Measurements from ENCODE around the gene VWA5B1. TPM values are rescaled to one million over a fixed set of nuclear protein-coding genes. Genes with fewer than 3 reads are reported as not detected.

VWA5B1 gene
- total and polyA plus RNA-seq, 2 donors (not counting 3 experiments of a cell fraction or from before 2014, with no cell fraction given): not detected

- DNase-seq (ENCODE audit: low read depth, low spot score): no peak
- dilution Hi-C loops (cut with MboI; ENCODE audit: extremely low pct_ligation_motif_present, low sequenced_read_pairs) (no loop called here), intact Hi-C loops (cut with micrococcal nuclease) (no loop called here)
- Histone ChIP-seq H3K9me3 (replicated peaks; ENCODE audit: control insufficient read depth, insufficient read depth, low read length) (no peaks in the 10 kb centered on the region), H3K27me3 (ENCODE audit: control insufficient read depth in 2 of 2, insufficient read depth in 2 of 2, low read length in 2 of 2) (no peaks in the 10 kb centered on the region), H3K9me1 (replicated peaks; ENCODE audit: control insufficient read depth, extremely low read depth, insufficient read depth, low read length) (no peaks in the 10 kb centered on the region), H4K20me1 (replicated peaks; ENCODE audit: control insufficient read depth, extremely low read depth, insufficient read depth, low read length) (no peaks in the 10 kb centered on the region), H3K4me2 (ENCODE audit: insufficient read depth, low read length) (no peak overlapping the region), H3K79me2 (ENCODE audit: control insufficient read depth, insufficient read depth, low read length) (no peaks in the 10 kb centered on the region), H3K27ac (ENCODE audit: insufficient read depth, low read depth, low read length) (no peak overlapping the region), H3K4me1 (ENCODE audit: control insufficient read depth, extremely low read depth, insufficient read depth, low read length) (no peaks in the 10 kb centered on the region), H3K9ac (replicated peaks; ENCODE audit: extremely low read depth, insufficient read depth, low read length) (no peak overlapping the region), H3K4me3 (replicated peaks in 1 of 3; ENCODE audit: insufficient read depth in 1 of 3, low read depth in 1 of 3, low read length in 3 of 3) (no peak overlapping the region), H3K36me3 (ENCODE audit: control insufficient read depth in 2 of 2, extremely low read depth in 1 of 2, insufficient read depth in 2 of 2, low read length in 2 of 2) (no peaks in the 10 kb centered on the region), H2AFZ (ENCODE audit: low read depth, low read length) (no peak overlapping the region)
- POLR2A ChIA-PET: no interaction called here
- TF ChIP-seq GATA2 (IDR thresholded peaks at IDR 0.05; ENCODE audit: insufficient read depth, insufficient read length, low read depth, low read length) (no peak), FOS (IDR thresholded peaks at IDR 0.05; ENCODE audit: borderline replicate concordance, insufficient read depth, low read length) (no peak), JUN (IDR thresholded peaks at IDR 0.05; ENCODE audit: borderline replicate concordance, insufficient read depth, insufficient read length, low read depth) (no peak), MYC (IDR thresholded peaks at IDR 0.05; ENCODE audit: low read depth, low read length) (no peak), EZH2 (IDR thresholded peaks at IDR 0.05; ENCODE audit: borderline replicate concordance, low read depth, low read length, severe bottlenecking) (no peak), POLR2AphosphoS5 (IDR thresholded peaks at IDR 0.05; ENCODE audit: insufficient read depth, low read depth, low read length) (no peak), POLR2A (IDR thresholded peaks at IDR 0.05; ENCODE audit: low read depth, low read length) (no peak)
- TF ChIP-seq, protein P1, sequence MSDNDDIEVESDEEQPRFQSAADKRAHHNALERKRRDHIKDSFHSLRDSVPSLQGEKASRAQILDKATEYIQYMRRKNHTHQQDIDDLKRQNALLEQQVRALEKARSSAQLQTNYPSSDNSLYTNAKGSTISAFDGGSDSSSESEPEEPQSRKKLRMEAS (IDR thresholded peaks at IDR 0.05; ENCODE audit: insufficient read depth, insufficient read length): no peak
- TF ChIP-seq, protein P2, sequence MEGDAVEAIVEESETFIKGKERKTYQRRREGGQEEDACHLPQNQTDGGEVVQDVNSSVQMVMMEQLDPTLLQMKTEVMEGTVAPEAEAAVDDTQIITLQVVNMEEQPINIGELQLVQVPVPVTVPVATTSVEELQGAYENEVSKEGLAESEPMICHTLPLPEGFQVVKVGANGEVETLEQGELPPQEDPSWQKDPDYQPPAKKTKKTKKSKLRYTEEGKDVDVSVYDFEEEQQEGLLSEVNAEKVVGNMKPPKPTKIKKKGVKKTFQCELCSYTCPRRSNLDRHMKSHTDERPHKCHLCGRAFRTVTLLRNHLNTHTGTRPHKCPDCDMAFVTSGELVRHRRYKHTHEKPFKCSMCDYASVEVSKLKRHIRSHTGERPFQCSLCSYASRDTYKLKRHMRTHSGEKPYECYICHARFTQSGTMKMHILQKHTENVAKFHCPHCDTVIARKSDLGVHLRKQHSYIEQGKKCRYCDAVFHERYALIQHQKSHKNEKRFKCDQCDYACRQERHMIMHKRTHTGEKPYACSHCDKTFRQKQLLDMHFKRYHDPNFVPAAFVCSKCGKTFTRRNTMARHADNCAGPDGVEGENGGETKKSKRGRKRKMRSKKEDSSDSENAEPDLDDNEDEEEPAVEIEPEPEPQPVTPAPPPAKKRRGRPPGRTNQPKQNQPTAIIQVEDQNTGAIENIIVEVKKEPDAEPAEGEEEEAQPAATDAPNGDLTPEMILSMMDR (IDR thresholded peaks at IDR 0.05; ENCODE audit: extremely low read depth in 1 of 2, insufficient read depth in 1 of 2, low read depth in 1 of 2, low read length in 2 of 2): no peak
- CTCF ChIA-PET: no interaction called here
- BruUV-seq (replicated peaks): no TSS peak
- FAIRE-seq: no peak
Measured at GRCh38 chr1:20266642-20267041, 24.0 kb upstream of the VWA5B1 start.
